WTC11 (cell line): ENCODE results near the gene ABHD15. TPM values are rescaled to one million over a fixed set of nuclear protein-coding genes. Genes with fewer than 3 reads are reported as not detected.
A peak's percentile ranks its signal among the peaks of the same experiment; 100 is the strongest.

Source experiments
- AFF4 ChIP-seq: sonication (generic); formaldehyde crosslinking; IDR thresholded peaks from 2 replicates; pipeline ENCODE4 v1.8.1; 2023; ENCODE audit warnings: mild to moderate bottlenecking, missing genetic modification reagents, borderline replicate concordance
- CBFB ChIP-seq: sonication (generic); formaldehyde crosslinking; IDR thresholded peaks from 2 replicates; pipeline ENCODE4 v1.8.1; 2022; ENCODE audit warnings: mild to moderate bottlenecking, low read depth, missing genetic modification reagents
- FOXJ3 ChIP-seq: sonication (generic); formaldehyde crosslinking; IDR thresholded peaks from 2 replicates; pipeline ENCODE4 v1.9.0; 2021; ENCODE audit warnings: missing genetic modification reagents, mild to moderate bottlenecking, borderline replicate concordance
- IRF2 ChIP-seq: sonication (generic); formaldehyde crosslinking; IDR thresholded peaks from 2 replicates; pipeline ENCODE4 v1.8.0; 2022; ENCODE audit warnings: low read depth, missing genetic modification reagents, borderline replicate concordance
- JAZF1 ChIP-seq: fragments of 250-450 bp; sonication (Bioruptor Pico); IDR thresholded peaks from 2 replicates; pipeline ENCODE4 v1.9.0; 2021; ENCODE audit warnings: moderate library complexity, mild to moderate bottlenecking, inconsistent platforms
- JUN ChIP-seq: sonication (generic); formaldehyde crosslinking; IDR thresholded peaks from 2 replicates; pipeline ENCODE4 v1.8.0; 2023; ENCODE audit warnings: mild to moderate bottlenecking, missing genetic modification reagents
- MAX ChIP-seq: sonication (generic); formaldehyde crosslinking; IDR thresholded peaks from 2 replicates; pipeline ENCODE4 v1.8.0; 2022; ENCODE audit warnings: mild to moderate bottlenecking, missing genetic modification reagents
- PRDM15 ChIP-seq: sonication (generic); formaldehyde crosslinking; IDR thresholded peaks from 2 replicates; pipeline ENCODE4 v1.8.0; 2022; ENCODE audit warnings: missing genetic modification reagents
- RELA ChIP-seq: sonication (generic); formaldehyde crosslinking; IDR thresholded peaks from 2 replicates; pipeline ENCODE4 v1.8.1; 2022; ENCODE audit warnings: missing genetic modification reagents, mild to moderate bottlenecking, borderline replicate concordance
- SMAD4 ChIP-seq: sonication (generic); formaldehyde crosslinking; IDR thresholded peaks from 2 replicates; pipeline ENCODE4 v1.8.0; 2022; ENCODE audit warnings: mild to moderate bottlenecking, missing genetic modification reagents
- TEAD1 ChIP-seq: sonication (generic); formaldehyde crosslinking; IDR thresholded peaks from 2 replicates; pipeline ENCODE4 v1.8.0; 2022; ENCODE audit warnings: mild to moderate bottlenecking, missing genetic modification reagents
- USF1 ChIP-seq: sonication (generic); formaldehyde crosslinking; IDR thresholded peaks from 2 replicates; pipeline ENCODE4 v1.8.0; 2022; ENCODE audit warnings: mild to moderate bottlenecking, missing genetic modification reagents
- ZNF138 ChIP-seq: sonication (generic); formaldehyde crosslinking; conservative IDR thresholded peaks from 2 replicates; pipeline ENCODE4 v1.8.1; 2022; ENCODE audit warnings: mild to moderate bottlenecking, moderate library complexity, missing genetic modification reagents
- ZNF425 ChIP-seq: fragments of 250-450 bp; sonication (Bioruptor Pico); conservative IDR thresholded peaks from 2 replicates; pipeline ENCODE4 v1.9.0; 2021; ENCODE audit warnings: mild to moderate bottlenecking
- total RNA-seq: library from RNA; stranded (reverse); gene quantifications from 3 replicates; pipeline ENCODE4 v1.2.3, GENCODE V29; 2021
- TF ChIP-seq, protein P1 (sequence below): sonication (generic); formaldehyde crosslinking; IDR thresholded peaks from 2 replicates; pipeline ENCODE4 v1.8.0; 2023; ENCODE audit warnings: mild to moderate bottlenecking, missing genetic modification reagents
- TF ChIP-seq, protein P2 (sequence below): sonication (generic); formaldehyde crosslinking; IDR thresholded peaks from 2 replicates; pipeline ENCODE4 v1.8.0; 2023; ENCODE audit warnings: missing genetic modification reagents
- TF ChIP-seq, protein P3 (sequence below): fragments of 250-450 bp; sonication (Bioruptor Pico); IDR thresholded peaks from 2 replicates; pipeline ENCODE4 v1.9.0; 2021; ENCODE audit warnings: mild to moderate bottlenecking
- TF ChIP-seq, protein P4 (sequence below): sonication (generic); formaldehyde crosslinking; IDR thresholded peaks from 2 replicates; pipeline ENCODE4 v1.8.0; 2022; ENCODE audit warnings: mild to moderate bottlenecking, missing genetic modification reagents
- TF ChIP-seq, protein P5 (sequence below): sonication (generic); formaldehyde crosslinking; IDR thresholded peaks from 2 replicates; pipeline ENCODE4 v1.8.1; 2023; ENCODE audit warnings: mild to moderate bottlenecking, missing genetic modification reagents, moderate library complexity

ABHD15 gene
- total RNA-seq, 1 experiment from 2014 or later = 2.8 TPM

GRCh38 chr17:29565643-29566472 is 979 bp downstream of the ABHD15 start (continued):
- TF ChIP-seq MAX (peak; percentile 32; the same call in 1 of the 2 replicates), RELA (CRISPR knock-in tag) (0 out of 2 replicates have a peak, but pooled peaks have one; percentile 67), AFF4 (no peak), JAZF1 (CRISPR knock-in tag) (no peak), JUN (CRISPR knock-in tag) (no peak), CBFB (no peak), TEAD1 (no peak), SMAD4 (no peak), USF1 (CRISPR knock-in tag) (no peak), ZNF138 (no peak), FOXJ3 (CRISPR knock-in tag) (no peak), IRF2 (CRISPR knock-in tag) (no peak), PRDM15 (CRISPR knock-in tag) (no peak), ZNF425 (CRISPR knock-in tag) (no peak)
- TF ChIP-seq, protein P1, sequence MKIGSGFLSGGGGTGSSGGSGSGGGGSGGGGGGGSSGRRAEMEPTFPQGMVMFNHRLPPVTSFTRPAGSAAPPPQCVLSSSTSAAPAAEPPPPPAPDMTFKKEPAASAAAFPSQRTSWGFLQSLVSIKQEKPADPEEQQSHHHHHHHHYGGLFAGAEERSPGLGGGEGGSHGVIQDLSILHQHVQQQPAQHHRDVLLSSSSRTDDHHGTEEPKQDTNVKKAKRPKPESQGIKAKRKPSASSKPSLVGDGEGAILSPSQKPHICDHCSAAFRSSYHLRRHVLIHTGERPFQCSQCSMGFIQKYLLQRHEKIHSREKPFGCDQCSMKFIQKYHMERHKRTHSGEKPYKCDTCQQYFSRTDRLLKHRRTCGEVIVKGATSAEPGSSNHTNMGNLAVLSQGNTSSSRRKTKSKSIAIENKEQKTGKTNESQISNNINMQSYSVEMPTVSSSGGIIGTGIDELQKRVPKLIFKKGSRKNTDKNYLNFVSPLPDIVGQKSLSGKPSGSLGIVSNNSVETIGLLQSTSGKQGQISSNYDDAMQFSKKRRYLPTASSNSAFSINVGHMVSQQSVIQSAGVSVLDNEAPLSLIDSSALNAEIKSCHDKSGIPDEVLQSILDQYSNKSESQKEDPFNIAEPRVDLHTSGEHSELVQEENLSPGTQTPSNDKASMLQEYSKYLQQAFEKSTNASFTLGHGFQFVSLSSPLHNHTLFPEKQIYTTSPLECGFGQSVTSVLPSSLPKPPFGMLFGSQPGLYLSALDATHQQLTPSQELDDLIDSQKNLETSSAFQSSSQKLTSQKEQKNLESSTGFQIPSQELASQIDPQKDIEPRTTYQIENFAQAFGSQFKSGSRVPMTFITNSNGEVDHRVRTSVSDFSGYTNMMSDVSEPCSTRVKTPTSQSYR = no peak
- TF ChIP-seq, protein P2, sequence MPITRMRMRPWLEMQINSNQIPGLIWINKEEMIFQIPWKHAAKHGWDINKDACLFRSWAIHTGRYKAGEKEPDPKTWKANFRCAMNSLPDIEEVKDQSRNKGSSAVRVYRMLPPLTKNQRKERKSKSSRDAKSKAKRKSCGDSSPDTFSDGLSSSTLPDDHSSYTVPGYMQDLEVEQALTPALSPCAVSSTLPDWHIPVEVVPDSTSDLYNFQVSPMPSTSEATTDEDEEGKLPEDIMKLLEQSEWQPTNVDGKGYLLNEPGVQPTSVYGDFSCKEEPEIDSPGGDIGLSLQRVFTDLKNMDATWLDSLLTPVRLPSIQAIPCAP (CRISPR knock-in tag) = no peak
- TF ChIP-seq, protein P3, sequence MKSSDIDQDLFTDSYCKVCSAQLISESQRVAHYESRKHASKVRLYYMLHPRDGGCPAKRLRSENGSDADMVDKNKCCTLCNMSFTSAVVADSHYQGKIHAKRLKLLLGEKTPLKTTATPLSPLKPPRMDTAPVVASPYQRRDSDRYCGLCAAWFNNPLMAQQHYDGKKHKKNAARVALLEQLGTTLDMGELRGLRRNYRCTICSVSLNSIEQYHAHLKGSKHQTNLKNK (CRISPR knock-in tag) = no peak
- TF ChIP-seq, protein P4, sequence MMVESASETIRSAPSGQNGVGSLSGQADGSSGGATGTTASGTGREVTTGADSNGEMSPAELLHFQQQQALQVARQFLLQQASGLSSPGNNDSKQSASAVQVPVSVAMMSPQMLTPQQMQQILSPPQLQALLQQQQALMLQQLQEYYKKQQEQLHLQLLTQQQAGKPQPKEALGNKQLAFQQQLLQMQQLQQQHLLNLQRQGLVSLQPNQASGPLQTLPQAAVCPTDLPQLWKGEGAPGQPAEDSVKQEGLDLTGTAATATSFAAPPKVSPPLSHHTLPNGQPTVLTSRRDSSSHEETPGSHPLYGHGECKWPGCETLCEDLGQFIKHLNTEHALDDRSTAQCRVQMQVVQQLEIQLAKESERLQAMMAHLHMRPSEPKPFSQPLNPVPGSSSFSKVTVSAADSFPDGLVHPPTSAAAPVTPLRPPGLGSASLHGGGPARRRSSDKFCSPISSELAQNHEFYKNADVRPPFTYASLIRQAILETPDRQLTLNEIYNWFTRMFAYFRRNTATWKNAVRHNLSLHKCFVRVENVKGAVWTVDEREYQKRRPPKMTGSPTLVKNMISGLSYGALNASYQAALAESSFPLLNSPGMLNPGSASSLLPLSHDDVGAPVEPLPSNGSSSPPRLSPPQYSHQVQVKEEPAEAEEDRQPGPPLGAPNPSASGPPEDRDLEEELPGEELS (CRISPR knock-in tag) = peak; percentile 42; the same call in 1 of the 2 replicates
- TF ChIP-seq, protein P5, sequence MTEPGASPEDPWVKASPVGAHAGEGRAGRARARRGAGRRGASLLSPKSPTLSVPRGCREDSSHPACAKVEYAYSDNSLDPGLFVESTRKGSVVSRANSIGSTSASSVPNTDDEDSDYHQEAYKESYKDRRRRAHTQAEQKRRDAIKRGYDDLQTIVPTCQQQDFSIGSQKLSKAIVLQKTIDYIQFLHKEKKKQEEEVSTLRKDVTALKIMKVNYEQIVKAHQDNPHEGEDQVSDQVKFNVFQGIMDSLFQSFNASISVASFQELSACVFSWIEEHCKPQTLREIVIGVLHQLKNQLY (CRISPR knock-in tag) = no peak
